Activated CD4-positive, alpha-beta T cell treated with anti-CD3 and anti-CD28 coated beads, Interleukin-2, amount 10 ng/mL, durations not matched to agents 7 days and 5 days (primary cell): ENCODE measurements around the gene NID1. TPM values are rescaled to one million over a fixed set of nuclear protein-coding genes. Genes with fewer than 3 reads are reported as not detected.
"Not testable (repeated sequence)": the region's sequence is repeated elsewhere in the genome, so short reads cannot be mapped to it uniquely, and the experiment has no call there.

ENCODE experiments used
- CTCF ChIA-PET: fragments of 350-600 bp; sonication (Branson Sonifier 250); formaldehyde crosslinking; loops from one replicate; lab custom pipeline; 2021; ENCODE audit warnings: antibody characterized with exemption; lab: Charles Lee
- POLR2A ChIA-PET: fragments of 350-600 bp; sonication (Branson Sonifier 250); formaldehyde crosslinking; loops from one replicate; lab custom pipeline; 2021; ENCODE audit warnings: antibody characterized with exemption; lab: Charles Lee
- DNase-seq: peaks from one replicate; pipeline ENCODE4 v3.0.0-alpha.2; 2020
- H3K27ac Mint-ChIP-seq: one replicate; pipeline ENCODE4 v1.8.0; 2021; ENCODE audit warnings: mild to moderate bottlenecking, moderate library complexity, mixed read lengths
- H3K27me3 Mint-ChIP-seq: one replicate; pipeline ENCODE4 v1.8.0; 2021; ENCODE audit warnings: mixed read lengths
- H3K36me3 Mint-ChIP-seq: one replicate; pipeline ENCODE4 v1.8.0; 2021; ENCODE audit warnings: low read depth, mixed read lengths
- H3K4me1 Mint-ChIP-seq: one replicate; pipeline ENCODE4 v1.8.0; 2021; ENCODE audit warnings: mixed read lengths
- H3K4me3 Mint-ChIP-seq: one replicate; pipeline ENCODE4 v1.8.0; 2021; ENCODE audit warnings: mild to moderate bottlenecking, moderate library complexity, mixed read lengths
- H3K9me3 Mint-ChIP-seq: one replicate; pipeline ENCODE4 v1.8.0; 2021; ENCODE audit warnings: mixed read lengths
- total RNA-seq, 2 experiments: library from RNA; stranded (reverse); gene quantifications; one replicate each; pipeline ENCODE4 v1.2.3, GENCODE V29; 2021

Gene NID1
- total RNA-seq, 2 experiments from 2014 or later, result 0.08 TPM; not detected in 1

DNA sequence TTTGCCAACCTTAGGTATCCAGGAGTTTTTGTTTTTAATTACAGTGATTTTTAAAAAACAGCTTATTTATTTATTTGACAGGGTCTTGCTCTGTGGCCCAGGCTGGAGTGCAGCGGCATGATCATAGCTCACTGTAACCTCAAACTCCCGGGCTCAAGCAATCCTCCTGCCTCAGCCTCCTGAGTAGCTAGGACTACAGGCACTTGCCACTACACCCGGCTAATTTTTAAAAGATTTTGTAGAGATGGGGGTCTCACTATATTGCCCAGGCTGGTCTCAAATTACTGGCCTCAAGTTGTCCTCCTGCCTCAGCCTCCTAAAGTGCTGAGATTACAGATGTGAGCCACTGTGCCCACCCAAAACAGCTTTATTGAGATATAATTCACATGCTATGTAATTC, 92.2 kb downstream of the NID1 start:
- DNase-seq, H3K27me3 Mint-ChIP-seq, H3K36me3 Mint-ChIP-seq, H3K4me3 Mint-ChIP-seq, H3K9me3 Mint-ChIP-seq: not testable (repeated sequence)
- Mint-ChIP-seq H3K4me1 (peaks cover 18% of the 10 kb centered on the region), H3K27ac (peak overlapping the region; percentile 88)
- ChIA-PET POLR2A (interaction anchor here (0.6 to 1.6 kb wide), 2 partner anchors 129 to 202 kb away, joined by 3 to 4 read pairs; no protein-coding TSS in a partner anchor), CTCF (interaction anchor here (0.7 to 5.8 kb wide), 18 partner anchors 10 to 375 kb away, joined by 3 to 67 read pairs (median 4); partner anchors contain the start of genes LYST and NID1)

DNA sequence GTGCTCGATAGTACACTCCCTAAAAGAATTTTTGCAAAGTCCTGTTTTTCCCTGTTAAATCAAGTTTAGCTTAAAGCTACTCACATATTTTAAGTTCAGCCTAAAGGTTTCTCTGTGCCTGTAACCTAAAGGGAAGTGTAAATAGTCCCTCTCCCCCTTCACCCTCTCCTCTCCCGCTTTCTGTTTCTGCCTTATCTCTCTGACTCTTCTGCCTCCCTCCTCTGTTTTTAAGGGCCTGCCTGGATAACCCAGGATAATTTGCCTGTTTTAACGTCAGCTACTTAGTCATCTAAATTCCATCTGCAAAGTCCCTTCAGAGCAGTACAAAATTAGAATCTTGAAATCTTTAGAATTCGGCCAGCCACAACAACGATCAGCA, 92.6 kb downstream of the NID1 start:
- DNase-seq, result no peak
- H3K4me1 Mint-ChIP-seq, result peaks cover 18% of the 10 kb centered on the region
- H3K36me3 Mint-ChIP-seq, result no peaks in the 10 kb centered on the region
- ChIA-PET POLR2A (interaction anchor here (1.2 to 1.6 kb wide), 2 partner anchors 26 to 129 kb away, joined by 3 to 4 read pairs; no protein-coding TSS in a partner anchor), CTCF (interaction anchor here (0.6 to 5.8 kb wide), 43 partner anchors 9 to 642 kb away, joined by 3 to 67 read pairs (median 4); partner anchors contain the start of genes LYST and NID1)
- peaks cover under 1% of the 10 kb centered on the region for H3K9me3 Mint-ChIP-seq
- peaks cover 4% of the 10 kb centered on the region for H3K27me3 Mint-ChIP-seq
- H3K27ac Mint-ChIP-seq, result peak overlapping the region; percentile 88
- H3K4me3 Mint-ChIP-seq, result peak overlapping the region; percentile 55

DNA sequence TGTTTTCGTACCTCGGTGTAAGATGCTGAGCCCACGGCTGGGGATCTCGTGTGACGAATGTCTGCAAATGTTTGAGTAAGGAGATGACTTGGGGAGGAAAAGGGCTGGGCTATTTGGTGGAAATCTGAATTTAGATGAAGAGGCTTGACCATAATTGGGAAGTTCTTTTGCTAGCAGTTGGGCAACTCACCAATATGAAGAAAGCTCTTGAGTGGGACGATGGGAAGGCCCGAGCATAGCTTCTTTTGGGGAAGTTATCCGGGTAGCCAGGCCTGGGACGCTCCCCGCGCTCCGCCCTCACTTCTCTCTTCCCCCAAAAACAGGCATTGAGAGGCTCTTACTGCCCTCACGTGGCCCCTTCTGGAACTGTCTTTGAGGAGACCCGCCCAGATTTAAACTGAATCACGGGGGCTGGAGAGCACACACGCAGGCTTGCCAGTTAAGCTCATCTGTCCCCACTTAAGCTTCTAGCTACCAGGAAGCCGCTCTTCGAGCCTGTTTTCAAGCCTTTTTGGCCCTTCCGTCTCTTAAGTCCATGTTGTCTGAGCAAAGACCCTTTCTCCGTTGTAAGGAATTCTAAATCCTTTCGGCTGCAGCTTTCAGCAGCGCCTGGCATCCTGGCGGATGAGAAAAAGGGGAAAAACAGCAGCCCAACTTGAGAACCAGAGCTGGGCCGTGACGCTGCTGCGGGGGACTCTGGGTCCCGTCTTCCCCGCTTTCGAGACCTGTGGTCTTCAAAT, 93.1 kb downstream of the NID1 start:
- DNase-seq, result peak; percentile 90
- H3K4me1 Mint-ChIP-seq, result peaks cover 19% of the 10 kb centered on the region
- H3K4me3 Mint-ChIP-seq, result peak overlapping the region; percentile 55
- H3K27me3 Mint-ChIP-seq, result peaks cover 8% of the 10 kb centered on the region
- H3K9me3 Mint-ChIP-seq, result peaks cover 3% of the 10 kb centered on the region
- POLR2A ChIA-PET, result interaction anchor here (0.5 to 1.6 kb wide), 3 partner anchors 27 to 128 kb away, joined by 3 to 4 read pairs (median 3); no protein-coding TSS in a partner anchor
- H3K36me3 Mint-ChIP-seq, result no peaks in the 10 kb centered on the region
- peak overlapping the region; percentile 88 for H3K27ac Mint-ChIP-seq
- CTCF ChIA-PET, result interaction anchor here (0.6 to 5.8 kb wide), 53 partner anchors 8 to 877 kb away, joined by 3 to 67 read pairs (median 3); partner anchors contain the start of genes LYST and NID1

DNA sequence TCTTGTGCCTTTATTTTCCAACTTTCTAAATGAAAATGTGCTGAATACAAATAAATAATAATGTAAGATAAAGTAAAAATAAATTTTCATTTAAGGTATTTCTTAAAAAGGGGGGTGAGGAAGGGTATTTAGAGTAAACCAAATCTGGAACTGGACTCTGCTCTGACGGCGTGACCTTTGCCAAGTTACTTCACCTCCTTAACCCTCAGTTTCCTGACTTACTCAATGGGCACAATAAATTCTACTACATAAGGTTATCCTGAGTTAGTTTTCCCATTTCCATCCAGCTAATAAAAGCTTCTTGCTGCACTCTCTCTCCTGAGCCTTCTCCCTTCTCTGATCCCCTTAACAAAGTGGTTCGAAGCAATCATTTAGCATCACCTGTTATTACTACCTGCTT, 93.9 kb downstream of the NID1 start:
- peaks cover 3% of the 10 kb centered on the region for H3K36me3 Mint-ChIP-seq
- H3K27me3 Mint-ChIP-seq, result peaks cover 15% of the 10 kb centered on the region
- H3K4me1 Mint-ChIP-seq, result peaks cover 26% of the 10 kb centered on the region
- H3K4me3 Mint-ChIP-seq, result no peak overlapping the region
- no peak for DNase-seq
- POLR2A ChIA-PET, result interaction anchor here (1.2 to 1.6 kb wide), 2 partner anchors 28 to 128 kb away, joined by 3 to 4 read pairs; no protein-coding TSS in a partner anchor
- H3K9me3 Mint-ChIP-seq, result peaks cover 3% of the 10 kb centered on the region
- CTCF ChIA-PET, result interaction anchor here (0.6 to 5.8 kb wide), 42 partner anchors 8 to 876 kb away, joined by 3 to 67 read pairs (median 4); partner anchors contain the start of genes LYST and NID1
- H3K27ac Mint-ChIP-seq, result no peak overlapping the region

DNA sequence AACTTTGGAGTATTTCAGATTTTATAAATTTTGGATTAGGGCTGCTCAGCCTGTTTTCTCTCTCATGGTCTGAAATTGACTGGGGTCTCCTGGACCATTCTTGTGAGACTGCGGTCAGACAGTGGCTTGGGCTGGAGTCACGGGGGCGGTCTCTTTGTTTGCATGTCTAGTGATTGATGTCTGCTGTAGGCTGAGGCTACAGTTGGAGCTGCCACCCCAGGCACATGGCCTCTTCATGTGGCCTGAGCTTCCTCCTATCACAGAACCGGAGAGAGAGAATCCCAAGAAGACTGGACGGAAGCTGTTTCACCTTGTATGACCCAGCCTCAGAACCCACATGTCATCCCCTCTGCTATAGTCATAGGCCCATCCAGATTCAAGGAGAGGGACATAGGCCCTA, 96.1 kb downstream of the NID1 start:
- POLR2A ChIA-PET, result no interaction called here
- CTCF ChIA-PET, result interaction anchor here (0.9 to 5.8 kb wide), 2 partner anchors 11 to 37 kb away, joined by 3 to 67 read pairs; no protein-coding TSS in a partner anchor
- H3K27ac Mint-ChIP-seq, result no peak overlapping the region
- peaks cover 42% of the 10 kb centered on the region for H3K4me1 Mint-ChIP-seq
- peaks cover 9% of the 10 kb centered on the region for H3K9me3 Mint-ChIP-seq
- H3K36me3 Mint-ChIP-seq, result peaks cover 5% of the 10 kb centered on the region
- peaks cover 18% of the 10 kb centered on the region for H3K27me3 Mint-ChIP-seq
- H3K4me3 Mint-ChIP-seq, result no peak overlapping the region
- DNase-seq, result no peak

DNA sequence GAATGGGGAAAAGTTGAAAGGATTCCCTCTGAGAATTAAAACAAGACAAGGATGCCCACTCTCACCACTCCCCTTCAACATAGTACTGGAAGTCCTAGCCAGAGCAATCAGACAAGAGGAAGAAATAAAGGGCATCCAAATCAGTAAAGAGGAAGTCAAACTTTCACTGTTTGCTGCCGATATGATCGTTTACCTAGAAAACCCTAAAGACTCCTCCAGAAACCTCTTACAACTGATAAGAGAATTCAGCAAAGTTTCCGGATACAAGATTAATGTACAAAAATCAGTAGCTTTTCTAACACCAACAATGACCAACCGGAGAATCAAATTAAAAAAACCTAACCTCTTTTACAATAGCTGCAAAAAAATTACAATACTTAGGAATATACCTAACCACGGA, 98.8 kb downstream of the NID1 start:
- H3K27ac Mint-ChIP-seq, DNase-seq, H3K36me3 Mint-ChIP-seq, POLR2A ChIA-PET, H3K4me3 Mint-ChIP-seq: not testable (repeated sequence)
- CTCF ChIA-PET, result interaction anchor here (1.8 kb wide), 1 partner anchor 100 kb away, joined by 4 read pairs; no protein-coding TSS in a partner anchor
- peaks cover 27% of the 10 kb centered on the region for H3K4me1 Mint-ChIP-seq
- H3K9me3 Mint-ChIP-seq, result peaks cover 15% of the 10 kb centered on the region
- H3K27me3 Mint-ChIP-seq, result peaks cover 15% of the 10 kb centered on the region

DNA sequence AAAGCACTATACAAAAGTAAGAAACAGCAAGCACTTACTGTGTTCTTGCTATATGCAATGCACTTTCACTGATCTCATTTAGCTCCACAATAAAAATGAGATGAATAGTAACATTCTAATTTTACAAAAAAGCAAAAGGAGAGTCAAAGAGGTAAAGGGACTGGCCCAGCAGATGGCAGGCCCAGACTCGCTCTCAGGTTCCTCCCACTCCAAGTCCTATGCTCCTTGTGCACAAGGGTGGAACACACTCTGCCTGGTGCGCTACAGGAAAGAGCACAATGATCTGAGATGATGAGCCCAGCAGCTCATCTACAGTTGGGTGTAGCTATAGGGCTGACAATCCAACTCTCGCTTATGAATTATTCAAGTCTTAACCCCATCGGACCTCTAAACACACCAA, 104.1 kb downstream of the NID1 start:
- no peak overlapping the region for H3K4me3 Mint-ChIP-seq

DNA sequence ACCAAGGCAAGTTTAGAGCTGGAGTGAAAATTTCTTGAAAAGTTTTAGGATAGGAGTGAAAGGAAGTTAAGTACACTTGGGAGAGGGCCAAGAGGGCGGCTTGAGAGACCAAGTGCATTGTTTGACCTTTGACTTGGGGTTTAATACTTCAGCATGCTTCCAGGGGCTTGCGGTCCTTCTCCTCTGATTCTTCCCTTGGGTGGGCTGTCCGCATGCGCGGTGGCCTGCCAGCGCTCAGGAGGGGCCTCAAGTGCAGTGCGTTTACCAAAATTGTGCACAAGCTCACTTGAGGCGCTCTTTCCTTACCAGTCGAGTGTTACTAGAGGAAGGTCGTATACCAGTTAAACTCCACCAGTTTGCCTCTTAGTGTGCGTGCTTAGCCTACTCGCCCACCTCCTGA, 106.9 kb downstream of the NID1 start:
- H3K4me1 Mint-ChIP-seq, result peaks cover 31% of the 10 kb centered on the region
- no peak overlapping the region for H3K4me3 Mint-ChIP-seq
- ChIA-PET POLR2A (no interaction called here), CTCF (interaction anchor here (0.6 to 9.8 kb wide), 8 partner anchors 9 to 453 kb away, joined by 3 to 67 read pairs (median 4); no protein-coding TSS in a partner anchor)
- H3K27me3 Mint-ChIP-seq, result no peaks in the 10 kb centered on the region
- no peaks in the 10 kb centered on the region for H3K36me3 Mint-ChIP-seq
- no peak overlapping the region for H3K27ac Mint-ChIP-seq
- no peak for DNase-seq
- peaks cover 5% of the 10 kb centered on the region for H3K9me3 Mint-ChIP-seq

More for the DNA sequence above, 104.1 kb downstream of the NID1 start:
- Mint-ChIP-seq H3K9me3 (peaks cover 12% of the 10 kb centered on the region), H3K27ac (no peak overlapping the region), H3K4me1 (peaks cover 17% of the 10 kb centered on the region), H3K36me3 (peaks cover 5% of the 10 kb centered on the region), H3K27me3 (peaks cover 5% of the 10 kb centered on the region)
- no peak for DNase-seq
- CTCF ChIA-PET, result interaction anchor here (0.8 to 9.8 kb wide), 3 partner anchors 10 to 709 kb away, joined by 3 to 67 read pairs (median 3); no protein-coding TSS in a partner anchor
- POLR2A ChIA-PET, result interaction anchor here (0.5 kb wide), 1 partner anchor 363 kb away, joined by 3 read pairs; no protein-coding TSS in a partner anchor

DNA sequence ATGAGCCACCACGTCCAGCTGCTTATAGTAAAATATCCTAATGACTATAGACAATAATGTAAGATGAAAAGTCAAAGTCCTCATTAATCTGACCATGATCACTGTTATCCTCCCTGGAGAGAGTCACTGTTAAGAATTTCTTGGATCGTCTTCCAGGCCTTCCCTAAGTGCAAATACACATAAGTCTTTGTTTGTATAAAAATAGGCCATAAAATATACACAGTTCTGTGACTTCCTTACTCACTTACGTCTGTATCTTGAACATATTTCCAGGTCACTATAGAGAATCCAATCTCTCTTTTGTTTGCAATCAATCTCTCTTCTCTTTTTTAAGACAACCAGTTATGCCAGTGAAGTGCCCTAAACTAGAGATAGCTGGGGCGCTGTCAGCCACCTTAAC, 109.1 kb downstream of the NID1 start:
- H3K27ac Mint-ChIP-seq, result no peak overlapping the region
- H3K36me3 Mint-ChIP-seq, result no peaks in the 10 kb centered on the region
- no peak overlapping the region for H3K4me3 Mint-ChIP-seq
- DNase-seq, result no peak
- no peaks in the 10 kb centered on the region for H3K9me3 Mint-ChIP-seq
- ChIA-PET CTCF (interaction anchor here (0.6 to 9.8 kb wide), 2 partner anchors 15 to 85 kb away, joined by 3 to 67 read pairs; no protein-coding TSS in a partner anchor), POLR2A (no interaction called here)
- peaks cover 36% of the 10 kb centered on the region for H3K4me1 Mint-ChIP-seq
- H3K27me3 Mint-ChIP-seq, result no peaks in the 10 kb centered on the region

DNA sequence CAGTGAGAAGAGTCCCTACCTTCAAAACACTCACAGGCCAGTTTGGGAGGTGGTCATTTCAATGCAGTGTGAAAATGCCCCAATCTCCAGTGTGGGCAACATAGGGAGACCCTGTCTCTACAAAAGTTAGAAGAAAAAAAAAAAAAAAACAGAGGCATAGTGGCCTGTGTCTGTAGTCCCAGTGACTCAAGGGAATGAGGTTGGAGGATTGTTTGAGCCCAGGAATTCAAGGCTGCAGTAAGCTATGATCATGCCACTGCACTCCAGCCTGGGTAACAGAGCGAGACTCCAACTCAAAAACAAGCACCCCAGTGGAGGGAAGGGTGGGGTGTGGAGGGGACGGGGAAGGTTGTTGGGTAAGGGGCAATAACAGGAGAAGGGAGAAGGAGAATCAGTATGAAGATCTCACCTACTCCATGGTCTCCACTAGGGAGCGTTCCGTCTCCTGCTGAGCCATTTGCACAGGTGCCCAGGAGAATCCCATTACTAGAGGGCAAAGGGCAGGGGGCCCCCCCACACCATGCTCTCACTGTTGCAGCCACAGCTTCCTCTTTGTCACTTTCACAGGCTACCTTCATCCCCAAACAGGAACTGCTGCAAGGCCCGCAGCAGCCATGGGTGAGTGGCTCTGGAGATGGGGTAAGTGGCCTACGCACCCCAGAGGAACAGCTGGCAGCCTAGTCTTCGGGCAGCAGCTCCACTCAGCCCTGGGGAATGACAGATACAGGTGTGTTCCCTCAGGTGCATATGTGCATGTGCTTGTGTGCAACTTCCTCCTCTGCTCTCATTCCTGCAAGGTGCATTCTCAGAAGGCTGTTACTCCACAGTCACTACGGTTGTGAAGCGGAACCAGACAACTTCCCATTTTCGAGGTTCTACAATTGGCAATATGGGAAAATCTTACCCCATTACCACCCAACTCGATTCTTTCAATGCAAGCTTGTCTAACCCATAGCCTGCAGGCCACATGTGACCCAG, 110.3 kb downstream of the NID1 start:
- ChIA-PET CTCF (interaction anchor here (0.6 to 9.8 kb wide), 4 partner anchors 10 to 1459 kb away, joined by 3 to 67 read pairs (median 5); no protein-coding TSS in a partner anchor), POLR2A (no interaction called here)
- peak overlapping the region; percentile 27 for H3K27ac Mint-ChIP-seq
- DNase-seq, result peak; percentile 46
- H3K4me3 Mint-ChIP-seq, result no peak overlapping the region
- H3K27me3 Mint-ChIP-seq, result no peaks in the 10 kb centered on the region
- peaks cover 36% of the 10 kb centered on the region for H3K4me1 Mint-ChIP-seq
- H3K9me3 Mint-ChIP-seq, result no peaks in the 10 kb centered on the region
- no peaks in the 10 kb centered on the region for H3K36me3 Mint-ChIP-seq

DNA sequence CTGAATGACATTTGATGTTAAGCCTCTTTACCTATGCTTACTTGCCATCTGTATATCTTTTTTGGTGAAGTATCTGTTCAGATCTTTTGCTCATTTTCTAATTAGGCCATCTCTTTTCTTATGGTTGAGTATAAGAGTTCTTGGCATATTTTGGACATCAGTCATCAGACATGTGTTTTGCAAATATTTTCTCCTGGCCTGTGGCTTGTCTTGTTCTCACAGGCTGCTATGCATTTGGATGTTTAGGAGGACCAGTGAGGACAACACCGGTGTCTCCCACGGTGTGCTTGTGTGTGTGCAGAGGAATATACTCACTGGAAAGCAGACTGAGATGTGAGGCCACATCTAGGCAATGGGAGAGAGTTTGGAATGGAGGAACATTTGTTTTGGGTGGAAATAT, 111.1 kb downstream of the NID1 start:
- Mint-ChIP-seq H3K36me3 (no peaks in the 10 kb centered on the region), H3K27ac (peak overlapping the region; percentile 15), H3K4me1 (peaks cover 36% of the 10 kb centered on the region), H3K4me3 (no peak overlapping the region), H3K9me3 (no peaks in the 10 kb centered on the region), H3K27me3 (no peaks in the 10 kb centered on the region)
- POLR2A ChIA-PET, result no interaction called here
- DNase-seq, result no peak
- CTCF ChIA-PET, result interaction anchor here (1.4 to 9.8 kb wide), 3 partner anchors 11 to 30 kb away, joined by 4 to 67 read pairs (median 6); no protein-coding TSS in a partner anchor
